Posterior vena cava (tissue), 2 donors: ENCODE data around the gene ATRN. TPM values are rescaled to one million over a fixed set of nuclear protein-coding genes. Genes with fewer than 3 reads are reported as not detected.
"Not testable (repeated sequence)": the region's sequence is repeated elsewhere in the genome, so short reads cannot be mapped to it uniquely, and the experiment has no call there.

ENCODE experiments used
- DNase-seq: peaks from one replicate; pipeline ENCODE4 v3.0.0-alpha.2; 2020; ENCODE audit warnings: low spot score
- intact Hi-C, 2 donors: fragments of 100-400 bp; cut with DNase I; formaldehyde crosslinking; loops; one replicate each; pipeline versions ENCODE4 v1.14.1 to v1.14.2; 2022 to 2023
- long read RNA-seq, 2 donors: library from polyadenylated mRNA; unstranded; transcript quantifications; one replicate each; pipeline ENCODE4 v2.0.0, GENCODE V29; 2020 to 2021
- total RNA-seq, 2 donors: library from RNA; stranded (reverse); fragmentation: NEBNext Ultra II Directional; extraction: Animal tissue kit (Norgen Biotek cat#: 25700); gene quantifications; one replicate each; pipeline ENCODE4 v1.2.1, GENCODE V29; 2021
- donor health status: DM: yes; HTN: yes; CAD: no.
- donor health status: DM: yes; HTN: yes; CAD: no.

The ATRN gene
- 10 to 100 TPM; 21.3 to 26.1 TPM for total RNA-seq
- long read RNA-seq, donor 1, partial matches to known transcripts = 1 of 4 reads
- long read RNA-seq, donor 1, other reads (novel, unspliced or antisense) = 2 of 4 reads
- long read RNA-seq, donor 2, partial matches to known transcripts = 2 of 7 reads
- long read RNA-seq, donor 2, other reads (novel, unspliced or antisense) = 5 of 7 reads

GRCh38 chr20:3470627-3471396 lies at the start of gene ATRN:
ATRN (plus strand) TSS chr20:3471018; CDS start chr20:3471108, 90 bp downstream.
- peak; percentile 98 for DNase-seq
- intact Hi-C loops = no loop called here

- DNase-seq = no peak
- intact Hi-C loops = no loop called here
Measured at GRCh38 chr20:3421985-3422384, 48.8 kb upstream of the ATRN start.

DNA sequence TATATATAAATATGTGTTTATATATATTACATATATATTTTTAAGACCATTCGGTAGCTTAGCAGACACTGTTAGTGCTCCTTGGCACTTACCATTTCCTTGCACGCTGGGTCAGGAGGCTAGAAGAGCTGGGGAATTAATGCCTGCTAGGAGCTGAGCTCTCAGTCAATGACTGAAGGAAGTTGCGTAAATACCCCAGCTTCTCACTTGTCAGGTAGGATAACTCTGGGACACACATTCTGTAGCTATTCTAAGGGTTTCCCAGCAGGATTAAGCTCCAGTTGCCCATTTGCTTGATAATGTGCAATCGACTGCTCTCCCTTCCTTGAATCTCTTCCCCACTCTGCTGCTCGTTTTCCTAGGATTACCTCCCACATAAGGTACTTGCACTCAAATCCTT lies 47.7 kb upstream of the ATRN start:
- intact Hi-C loops = no loop called here
- no peak for DNase-seq

DNA sequence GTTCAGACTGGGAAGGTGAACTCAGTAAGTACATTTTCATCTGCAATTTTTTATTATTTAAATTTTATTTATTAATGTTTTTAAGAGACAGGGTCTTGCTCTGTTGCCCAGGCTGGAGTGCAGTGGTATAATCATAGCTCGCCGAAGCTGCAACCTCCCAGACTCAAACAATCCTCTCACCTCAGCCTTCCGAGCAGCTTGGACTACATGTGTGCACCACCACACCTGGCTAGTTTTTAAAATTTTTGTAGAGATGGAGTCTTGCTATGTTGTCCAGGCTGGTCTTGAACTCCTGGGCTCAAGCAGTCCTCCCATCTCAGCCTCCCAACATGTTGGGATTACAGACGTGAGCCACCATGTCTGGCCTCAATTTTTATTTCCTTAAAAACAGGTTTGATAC lies 44.1 kb upstream of the ATRN start:
- intact Hi-C loops = not testable (repeated sequence)

DNA sequence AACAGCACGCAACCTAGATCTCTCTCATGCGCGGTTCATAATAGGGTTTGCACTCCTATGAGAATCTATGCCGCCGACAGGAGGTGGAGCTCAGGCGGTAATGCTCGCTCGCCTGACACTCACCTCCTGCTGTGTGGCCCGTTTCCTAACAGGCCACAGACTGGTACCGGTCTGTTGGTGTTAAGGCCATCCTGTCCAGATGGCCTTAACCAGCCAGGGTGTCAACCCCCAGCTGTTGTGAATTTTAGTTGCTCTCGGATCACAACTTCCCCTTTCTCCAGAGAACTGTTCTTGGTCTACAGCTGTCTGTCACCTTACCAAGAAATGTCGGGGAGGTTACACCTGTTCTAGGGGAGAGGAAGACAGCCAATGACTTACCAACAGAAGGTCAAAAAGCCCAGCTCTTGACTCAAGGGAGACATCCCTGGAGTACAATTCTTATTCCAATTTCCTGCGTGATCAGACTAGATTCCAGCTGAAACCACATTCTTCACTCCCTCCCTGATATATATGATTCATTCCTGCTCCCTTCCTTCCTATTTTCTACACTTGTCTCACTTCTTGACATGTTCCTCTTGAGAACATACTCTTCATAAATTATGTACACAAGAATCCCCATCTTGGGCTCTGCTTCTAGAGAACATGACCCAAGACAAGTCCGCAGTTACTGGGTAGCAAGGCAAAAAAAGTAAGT lies 40.3 kb upstream of the ATRN start:
- intact Hi-C loops = no loop called here
- DNase-seq = no peak

More for the DNA sequence above, 44.1 kb upstream of the ATRN start:
- DNase-seq = not testable (repeated sequence)

DNA sequence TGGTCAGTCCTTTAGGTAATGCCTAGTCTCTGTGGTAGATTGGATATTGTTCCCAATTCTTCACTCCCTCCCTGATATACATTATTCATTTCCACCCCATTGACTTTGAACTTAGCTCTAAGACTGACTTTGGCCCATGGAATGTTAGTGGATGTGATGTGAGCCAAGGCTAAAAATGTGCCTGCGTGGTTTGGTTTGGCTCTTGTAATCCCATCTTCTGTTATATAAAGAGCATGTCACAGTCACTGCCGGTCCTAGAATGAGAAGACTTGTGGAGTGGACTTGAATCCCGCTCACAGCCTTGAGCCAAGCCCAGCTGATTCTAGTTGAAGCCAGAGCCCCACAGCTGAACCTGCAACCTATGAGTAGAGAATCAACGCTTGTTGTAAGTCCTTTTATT lies 39.7 kb upstream of the ATRN start:
- no peak for DNase-seq
- intact Hi-C loops = no loop called here

GRCh38 chr20:3432844-3433243 lies 38.0 kb upstream of the ATRN start:
- intact Hi-C loops = no loop called here
- no peak for DNase-seq

DNA sequence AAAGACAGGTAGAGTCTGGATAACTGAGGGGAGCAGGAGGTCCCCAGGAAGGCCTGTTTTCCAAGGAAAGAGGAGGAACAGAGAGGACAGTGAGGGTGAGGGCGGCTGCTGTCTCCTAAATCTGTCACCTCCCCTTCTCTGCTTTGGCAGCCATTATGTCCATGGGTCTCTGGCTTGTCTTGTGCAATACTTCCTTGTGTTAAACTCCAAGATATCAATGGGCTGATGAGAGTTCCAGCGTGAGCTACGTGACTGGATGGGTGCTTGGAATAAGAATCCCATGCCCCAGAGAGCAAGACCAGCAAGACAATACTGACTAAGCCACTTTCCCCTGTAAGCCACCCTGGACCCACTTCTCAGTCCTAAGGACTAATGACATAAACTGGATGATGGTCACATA lies 37.1 kb upstream of the ATRN start:
- DNase-seq = no peak
- intact Hi-C loops = no loop called here

DNA sequence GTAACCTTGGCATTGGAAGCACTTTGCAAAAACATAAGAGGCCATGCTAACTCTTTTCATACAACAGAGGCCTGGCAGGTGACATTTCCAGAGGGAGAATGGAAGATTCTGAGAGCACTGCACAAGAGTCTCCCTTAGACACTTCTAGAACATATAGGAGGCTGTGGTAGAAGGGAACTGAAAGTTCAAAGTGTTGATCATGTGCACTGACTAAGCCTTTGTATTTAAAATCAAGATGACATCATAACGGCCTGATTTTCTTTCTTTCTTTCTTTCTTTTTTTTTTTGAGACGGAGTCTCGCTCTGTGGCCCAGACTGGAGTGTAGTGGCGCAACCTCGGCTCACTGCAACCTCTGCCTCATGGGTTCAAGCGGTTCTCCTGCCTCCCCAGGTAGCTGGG lies 36.6 kb upstream of the ATRN start:
- DNase-seq = no peak
- intact Hi-C loops = no loop called here

DNA sequence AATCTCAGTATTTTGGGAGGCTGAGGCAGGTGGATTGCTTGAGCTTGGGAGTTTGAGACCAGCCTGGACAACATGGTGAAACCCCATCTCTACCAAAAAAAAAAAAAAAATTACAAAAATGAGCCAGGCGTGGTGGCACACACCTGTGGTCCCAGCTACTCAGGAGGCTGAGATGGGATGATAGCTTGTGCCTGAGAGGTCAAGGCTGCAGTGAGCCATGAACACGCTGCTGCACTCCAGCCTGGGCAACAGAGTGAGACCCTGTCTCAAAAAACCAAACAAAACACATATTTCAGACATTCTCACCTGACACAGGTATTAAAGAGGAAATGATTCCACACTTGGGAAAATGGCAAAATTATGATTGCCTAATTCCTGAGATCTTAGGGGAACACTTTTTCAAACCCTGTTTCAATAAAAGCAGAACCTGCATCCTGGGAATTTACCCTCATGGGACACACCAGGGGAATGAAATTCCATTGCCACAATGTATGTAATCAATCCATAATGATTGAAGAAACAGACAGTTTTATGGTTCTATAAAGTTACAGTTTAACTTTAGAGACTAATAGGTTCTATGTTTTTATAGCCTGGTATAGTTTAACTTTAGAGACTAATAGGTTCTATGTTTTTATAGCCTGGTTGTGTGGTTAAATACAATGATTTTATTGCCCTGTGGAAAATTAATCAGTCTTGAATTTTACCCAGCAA lies 33.8 kb upstream of the ATRN start:
- DNase-seq = no peak
- intact Hi-C loops = no loop called here

GRCh38 chr20:3446779-3447178 lies 24.0 kb upstream of the ATRN start:
- intact Hi-C loops = no loop called here
- DNase-seq = no peak

- no peak for DNase-seq
Measured at GRCh38 chr20:3447321-3447720, 23.5 kb upstream of the ATRN start.

GRCh38 chr20:3449319-3449718 lies 21.5 kb upstream of the ATRN start:
- intact Hi-C loops = no loop called here
- no peak for DNase-seq

More at GRCh38 chr20:3447321-3447720, 23.5 kb upstream of the ATRN start:
- intact Hi-C loops = no loop called here

- intact Hi-C loops = no loop called here
Measured at GRCh38 chr20:3452136-3452535, 18.7 kb upstream of the ATRN start.

GRCh38 chr20:3452690-3453089 lies 18.1 kb upstream of the ATRN start:
- intact Hi-C loops = no loop called here
- DNase-seq = no peak

More at GRCh38 chr20:3452136-3452535, 18.7 kb upstream of the ATRN start:
- no peak for DNase-seq

- DNase-seq = no peak
- intact Hi-C loops = no loop called here
Measured at GRCh38 chr20:3454831-3455230, 16.0 kb upstream of the ATRN start.

GRCh38 chr20:3456648-3457047 lies 14.2 kb upstream of the ATRN start:
- intact Hi-C loops = no loop called here
- no peak for DNase-seq

DNA sequence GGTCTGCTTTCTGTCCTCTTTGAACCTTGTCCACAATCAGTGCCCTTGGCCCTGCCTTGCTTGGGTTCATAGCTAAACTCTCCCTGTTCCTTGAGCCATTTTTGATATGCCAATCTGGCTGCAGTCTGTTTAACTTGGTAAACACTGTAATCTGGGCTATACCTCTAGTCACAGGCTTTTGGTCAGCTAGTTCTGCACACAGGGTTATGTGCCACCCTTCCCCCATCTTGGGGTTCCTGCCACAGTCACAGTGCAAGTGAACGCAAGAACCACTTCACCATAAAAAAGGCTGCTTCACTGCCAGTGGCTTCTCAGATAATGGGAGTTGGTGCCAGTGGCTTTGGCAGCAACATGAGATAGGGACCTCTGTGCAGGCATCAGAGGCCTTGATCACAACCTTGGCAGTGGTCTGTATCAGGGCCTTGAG lies 10.9 kb upstream of the ATRN start:
- intact Hi-C loops = no loop called here
- DNase-seq = no peak

GRCh38 chr20:3461211-3461771 lies 9.5 kb upstream of the ATRN start:
- intact Hi-C loops = no loop called here

More at GRCh38 chr20:3461211-3461771, 9.5 kb upstream of the ATRN start:
- DNase-seq = no peak
